Pancreas (tissue), 10 donors: Measurements from ENCODE around the gene MEGF6. TPM values are rescaled to one million over a fixed set of nuclear protein-coding genes. Genes with fewer than 3 reads are reported as not detected.

ENCODE experiments used
- ATAC-seq, 4 donors: fragments of 200-7000 bp; cut with Tn5 transposase; one replicate each; pipeline versions ENCODE4 v1.8.0 to v1.9.1; 2020; ENCODE audit warnings: mild to moderate bottlenecking in 4 of 4, moderate library complexity in 4 of 4
- DNase-seq, 6 donors: peaks; one replicate each; pipeline ENCODE4 v3.0.0-alpha.2; 2020
- FAIRE-seq: peaks from 2 replicates; lab custom pipeline; 2012; peaks lifted over from hg19 to GRCh38; lab: Jason Lieb, UNC
- H3K27ac ChIP-seq, 4 donors: fragments of 200-600 bp; sonication (generic); 1 replicate in 3 of 4; 2 replicates in 1 of 4; pipeline versions ENCODE4 v1.5.0 to v1.8.0; 2020
- H3K27me3 ChIP-seq, 4 donors: fragments of 200-600 bp; one replicate each; pipeline ENCODE4 v1.8.0; 2021
- H3K36me3 ChIP-seq, 3 donors: fragments of 200-600 bp; sonication (generic) in 1 of 3; one replicate each; pipeline versions ENCODE4 v1.5.0 to v1.8.0; 2020 to 2021
- H3K4me1 ChIP-seq, 3 donors: fragments of 200-600 bp; one replicate each; pipeline ENCODE4 v1.8.0; 2021
- H3K4me3 ChIP-seq, 4 donors: fragments of 200-600 bp; sonication (generic) in 2 of 4; one replicate each; pipeline versions ENCODE4 v1.5.0 to v1.8.0; 2020 to 2021
- H3K9me3 ChIP-seq, 4 donors: fragments of 200-600 bp; one replicate each; pipeline ENCODE4 v1.8.0; 2021
- WGBS, 2 donors: extraction: QIAGEN DNeasy Blood & Tissue Kit; methylation state at CpG; one replicate each; pipeline ENCODE4 v1.1.7; 2013; 5-methylcytosine and 5-hydroxymethylcytosine counted together
- intact Hi-C, 3 donors: fragments of 100-400 bp; cut with DNase I; formaldehyde crosslinking; loops; one replicate each; pipeline versions ENCODE4 v1.11.1 to v1.14.2; 2022
- polyA plus RNA-seq, 2 donors: library from polyadenylated mRNA; stranded (reverse); fragments of 200-250 nt; gene quantifications; one replicate each; pipeline ENCODE4 v1.2.3, GENCODE V29; 2013
- total RNA-seq, 6 donors: library from RNA; stranded (reverse); fragmentation: NEBNext Ultra II Directional in 4 of 6; extraction: Animal tissue kit (Norgen Biotek cat#: 25700) in 4 of 6; gene quantifications; one replicate each; pipeline versions ENCODE4 v1.2.1 to v1.2.4, GENCODE V29; 2021 to 2023
- TF ChIP-seq, protein P1 (sequence below), 4 donors: fragments of 200-600 bp; sonication (generic) in 3 of 4; IDR thresholded peaks; one replicate each; pipeline versions ENCODE4 v1.5.0 to v1.8.0; 2021; ENCODE audit warnings: antibody characterized with exemption in 4 of 4
- donor health status: healthy with polysubstance abuse.
- donor health status: DM: no; HTN: no; CAD: no; lungs with moderate emphysema.
- donor health status: DM: no; HTN: no; CAD: no.
- donor health status: control.
- donor health status: control.
- donor health status: Bipolar disorder and iron deficiency.
- donor health status: DM: yes; HTN: yes; CAD: no.
- donor health status: DM: no; HTN: no; CAD: no.
- donor health status: DM: no; HTN: no; CAD: no.
- donor health status: DM: yes; HTN: yes; CAD: no.

Gene MEGF6
- total and polyA plus RNA-seq, 8 donors: 2.6 to 20.0 (median 8.4) TPM

DNA sequence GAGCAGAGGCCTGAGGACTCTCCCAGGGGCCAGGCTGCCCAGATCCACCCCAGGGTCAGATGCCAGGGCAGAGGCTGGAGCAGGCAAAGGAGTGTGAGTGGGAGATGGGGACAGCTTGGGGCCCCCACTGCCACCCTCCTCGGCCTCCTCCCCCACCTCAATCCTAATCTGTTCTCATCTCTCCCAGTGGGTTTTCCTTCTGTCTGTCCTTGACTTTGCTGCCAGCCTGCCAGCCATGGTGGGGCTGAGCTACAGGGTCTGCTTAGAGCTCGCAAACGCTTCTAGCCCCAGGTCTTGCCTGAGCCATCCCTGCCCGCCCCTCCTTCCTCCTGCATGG, 65.3 kb downstream of the MEGF6 start:
- WGBS, 2 donors: 37% methylated on average over 4 of the region's 4 CpGs

DNA sequence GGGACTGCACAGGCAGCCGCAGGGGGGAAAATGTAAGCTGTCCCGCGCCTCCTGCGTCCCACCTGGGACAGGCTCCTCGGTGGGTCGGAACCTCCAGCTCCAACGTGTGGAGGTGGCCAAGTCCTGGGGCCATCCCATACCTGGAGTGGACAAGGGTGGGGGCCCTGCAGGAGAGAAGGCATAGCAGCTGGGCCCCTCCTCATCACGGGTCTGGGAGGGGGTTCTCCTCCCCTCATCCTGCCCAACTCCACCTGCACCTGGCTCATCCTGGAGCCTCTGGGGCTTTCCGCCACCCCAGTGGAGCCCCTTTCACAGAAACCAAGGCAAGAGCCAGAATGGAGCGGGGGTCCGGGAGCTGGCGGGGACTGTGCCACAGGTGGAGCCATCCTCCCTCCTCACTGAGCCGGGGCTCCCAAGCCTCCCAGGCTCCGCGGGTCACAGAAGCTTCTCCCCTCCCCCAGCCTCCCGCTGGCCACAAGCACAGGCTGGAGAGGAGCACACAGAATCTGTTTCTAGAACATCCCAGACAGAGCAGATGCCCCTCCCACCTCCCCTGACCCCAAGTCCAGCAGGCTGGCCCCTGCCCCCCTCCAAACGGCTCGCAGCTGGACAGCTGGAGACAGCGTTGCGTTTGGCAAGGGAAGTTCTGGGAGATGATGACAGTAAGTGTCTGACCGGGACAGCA, 65.8 kb downstream of the MEGF6 start:
- Histone ChIP-seq H3K27me3 (no peaks in the 10 kb centered on the region), H3K36me3 (no peaks in the 10 kb centered on the region), H3K4me1 (no peaks in the 10 kb centered on the region), H3K9me3 (no peaks in the 10 kb centered on the region), H3K27ac (no peak overlapping the region), H3K4me3 (no peak overlapping the region)
- intact Hi-C loops: no loop called here
- ATAC-seq (no peak), DNase-seq (no peak), FAIRE-seq (no peak)
- 38 to 42% methylated on average over 21 of the region's 21 CpGs for WGBS, 2 donors
- TF ChIP-seq, protein P1, sequence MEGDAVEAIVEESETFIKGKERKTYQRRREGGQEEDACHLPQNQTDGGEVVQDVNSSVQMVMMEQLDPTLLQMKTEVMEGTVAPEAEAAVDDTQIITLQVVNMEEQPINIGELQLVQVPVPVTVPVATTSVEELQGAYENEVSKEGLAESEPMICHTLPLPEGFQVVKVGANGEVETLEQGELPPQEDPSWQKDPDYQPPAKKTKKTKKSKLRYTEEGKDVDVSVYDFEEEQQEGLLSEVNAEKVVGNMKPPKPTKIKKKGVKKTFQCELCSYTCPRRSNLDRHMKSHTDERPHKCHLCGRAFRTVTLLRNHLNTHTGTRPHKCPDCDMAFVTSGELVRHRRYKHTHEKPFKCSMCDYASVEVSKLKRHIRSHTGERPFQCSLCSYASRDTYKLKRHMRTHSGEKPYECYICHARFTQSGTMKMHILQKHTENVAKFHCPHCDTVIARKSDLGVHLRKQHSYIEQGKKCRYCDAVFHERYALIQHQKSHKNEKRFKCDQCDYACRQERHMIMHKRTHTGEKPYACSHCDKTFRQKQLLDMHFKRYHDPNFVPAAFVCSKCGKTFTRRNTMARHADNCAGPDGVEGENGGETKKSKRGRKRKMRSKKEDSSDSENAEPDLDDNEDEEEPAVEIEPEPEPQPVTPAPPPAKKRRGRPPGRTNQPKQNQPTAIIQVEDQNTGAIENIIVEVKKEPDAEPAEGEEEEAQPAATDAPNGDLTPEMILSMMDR (IDR thresholded peaks at IDR 0.05): no peak

More for the DNA sequence above, 65.3 kb downstream of the MEGF6 start:
- Histone ChIP-seq H3K27ac (no peak overlapping the region), H3K4me1 (no peaks in the 10 kb centered on the region), H3K36me3 (no peaks in the 10 kb centered on the region), H3K9me3 (no peaks in the 10 kb centered on the region), H3K4me3 (no peak overlapping the region), H3K27me3 (no peaks in the 10 kb centered on the region)
- intact Hi-C loops: no loop called here
- TF ChIP-seq, protein P1 (IDR thresholded peaks at IDR 0.05): no peak
- DNase-seq (no peak), FAIRE-seq (no peak), ATAC-seq (no peak)

DNA sequence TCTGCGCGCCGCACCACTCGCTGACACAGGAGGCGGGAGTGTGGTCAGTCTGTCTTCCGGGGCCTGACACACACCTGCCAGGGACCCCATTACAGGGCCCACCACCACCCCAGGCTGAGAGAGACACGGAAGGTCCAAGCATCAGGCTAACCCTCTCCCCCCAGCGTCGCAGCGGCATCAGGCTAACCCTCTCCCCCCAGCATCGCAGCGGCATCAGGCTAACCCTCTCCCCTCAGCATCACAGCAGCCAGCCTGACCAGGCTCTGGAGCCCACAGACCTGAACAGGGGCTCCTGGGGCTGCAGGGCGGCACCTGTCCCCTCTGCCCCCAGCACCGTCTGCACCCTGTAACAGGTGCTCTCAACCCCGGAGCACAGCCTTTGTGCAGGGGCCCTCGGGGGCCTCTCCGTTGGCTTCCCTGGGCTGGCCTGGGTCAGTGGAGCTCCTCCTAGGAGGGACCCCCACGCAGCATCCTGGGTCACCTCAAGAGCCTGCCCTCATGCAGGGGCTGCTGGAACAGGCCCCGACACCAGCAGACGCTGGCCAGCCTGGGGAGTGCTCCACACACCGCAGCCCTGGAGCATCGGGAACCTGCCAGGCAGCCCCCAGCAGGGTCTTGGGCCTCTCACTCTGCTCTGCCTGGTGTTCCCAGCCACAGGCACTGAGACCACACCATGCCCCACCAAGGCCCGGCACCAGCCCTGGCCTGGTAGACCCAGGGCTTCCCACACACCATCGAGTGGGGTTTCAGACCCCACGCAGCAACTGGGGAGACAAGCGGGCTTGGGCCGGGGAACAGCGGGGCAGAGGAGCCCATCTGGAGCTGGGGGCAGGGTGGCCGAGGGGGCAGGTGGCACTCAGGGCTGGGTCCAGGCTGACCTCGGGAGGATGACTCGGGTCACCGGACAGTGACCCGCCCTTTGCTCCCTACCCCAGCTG, 67.0 kb downstream of the MEGF6 start:
- FAIRE-seq (no peak), DNase-seq (no peak), ATAC-seq (no peak)
- H3K27me3 ChIP-seq: no peaks in the 10 kb centered on the region
- intact Hi-C loops: no loop called here
- WGBS, 2 donors: 69 to 77% methylated on average over 32 to 33 of the region's 33 CpGs
- H3K9me3 ChIP-seq: no peaks in the 10 kb centered on the region
- no peak overlapping the region for H3K27ac ChIP-seq
- H3K36me3 ChIP-seq: no peaks in the 10 kb centered on the region
- H3K4me3 ChIP-seq: no peak overlapping the region
- TF ChIP-seq, protein P1 (IDR thresholded peaks at IDR 0.05): no peak
- no peaks in the 10 kb centered on the region for H3K4me1 ChIP-seq

DNA sequence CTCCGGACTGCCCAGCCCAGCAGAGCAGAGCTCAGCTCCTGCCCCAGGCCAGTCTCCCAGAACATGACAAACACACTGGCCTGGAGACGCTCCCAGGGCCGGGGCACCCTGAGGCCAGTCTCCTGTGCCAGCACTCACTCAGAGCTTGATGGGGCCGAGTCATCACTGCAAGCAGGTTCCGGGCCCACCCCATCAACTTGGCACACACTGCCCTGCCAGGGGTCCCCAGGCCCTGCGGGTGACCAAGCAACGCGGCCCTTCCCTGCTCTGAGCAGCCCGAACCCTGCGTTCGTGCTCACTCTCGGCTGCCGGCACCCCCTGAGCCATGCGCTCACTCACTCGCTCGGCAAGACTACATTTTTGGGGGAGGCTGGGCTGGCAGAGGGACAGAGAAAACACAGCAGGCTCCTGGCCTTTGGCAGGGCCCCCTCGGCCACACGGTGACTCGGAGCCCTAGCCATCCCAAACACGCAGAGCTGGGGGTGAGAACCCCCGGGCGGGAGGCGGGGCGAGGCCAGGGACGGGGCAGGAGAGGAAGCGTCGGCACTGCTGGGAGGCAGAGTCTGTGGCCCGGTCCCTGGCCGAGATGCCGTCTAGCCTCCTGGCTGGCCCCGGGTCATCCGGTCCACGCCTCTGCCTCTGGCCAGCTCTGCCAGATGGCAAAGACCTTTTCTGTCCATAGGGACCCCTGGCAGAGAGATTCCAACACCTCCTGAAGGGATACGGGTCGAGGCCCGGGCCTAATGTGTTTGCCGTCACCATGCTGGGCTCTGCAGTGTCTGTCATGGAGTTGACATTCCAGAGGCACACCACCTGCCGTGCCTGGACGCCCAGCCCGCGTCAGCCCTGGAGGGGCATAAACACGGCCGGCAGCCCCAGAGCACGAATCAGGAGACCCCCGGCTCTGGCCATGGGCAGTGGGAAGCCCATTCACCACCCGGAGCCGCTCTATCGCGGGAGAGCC, 68.0 kb downstream of the MEGF6 start:
- Histone ChIP-seq H3K9me3 (no peaks in the 10 kb centered on the region), H3K4me1 (no peaks in the 10 kb centered on the region), H3K27me3 (no peaks in the 10 kb centered on the region), H3K36me3 (no peaks in the 10 kb centered on the region), H3K27ac (no peak overlapping the region), H3K4me3 (no peak overlapping the region)
- TF ChIP-seq, protein P1 (IDR thresholded peaks at IDR 0.05): no peak
- ATAC-seq (peak in 1 of 4 donors; percentile 10), DNase-seq (no peak), FAIRE-seq (no peak)
- intact Hi-C loops: no loop called here
- WGBS, 2 donors: 47 to 48% methylated on average over 47 to 49 of the region's 49 CpGs
